GM18520 (cell line): Measurements from ENCODE around the gene CHFR.
"Not testable (repeated sequence)": the region's sequence is repeated elsewhere in the genome, so short reads cannot be mapped to it uniquely, and the experiment has no call there.

Experiments
- ATAC-seq: cut with Tn5 transposase; IDR thresholded peaks from one replicate; pipeline ENCODE4 v1.9.1; 2021; ENCODE audit not compliant: unreplicated experiment

CHFR gene

GRCh38 chr12:132881818-132882217, 5.6 kb downstream of the CHFR start:
- no peak for ATAC-seq

- not testable (repeated sequence) for ATAC-seq
Observed at GRCh38 chr12:132874620-132875019, 12.8 kb downstream of the CHFR start.

- ATAC-seq, result no peak
Observed at GRCh38 chr12:132874175-132874574, 13.2 kb downstream of the CHFR start.

- no peak for ATAC-seq
Observed at GRCh38 chr12:132873724-132874123, 13.7 kb downstream of the CHFR start.

GRCh38 chr12:132872975-132873421, 14.4 kb downstream of the CHFR start:
- ATAC-seq, result no peak

GRCh38 chr12:132872073-132872855, 15.1 kb downstream of the CHFR start:
- no peak for ATAC-seq

GRCh38 chr12:132869551-132869950, 17.9 kb downstream of the CHFR start:
- no peak for ATAC-seq

- no peak for ATAC-seq
Observed at GRCh38 chr12:132866251-132866828, 21.1 kb downstream of the CHFR start.

- ATAC-seq, result no peak
Observed at GRCh38 chr12:132861558-132861957, 25.8 kb downstream of the CHFR start.

GRCh38 chr12:132858718-132859266, 28.6 kb downstream of the CHFR start:
- no peak for ATAC-seq

GRCh38 chr12:132857019-132857418, 30.4 kb downstream of the CHFR start:
- not testable (repeated sequence) for ATAC-seq

GRCh38 chr12:132856581-132856980, 30.8 kb downstream of the CHFR start:
- ATAC-seq, result no peak

- not testable (repeated sequence) for ATAC-seq
Observed at GRCh38 chr12:132855211-132855610, 32.2 kb downstream of the CHFR start.

- no peak for ATAC-seq
Observed at GRCh38 chr12:132853285-132854092, 33.9 kb downstream of the CHFR start.

GRCh38 chr12:132852496-132852895, 34.9 kb downstream of the CHFR start:
- ATAC-seq, result no peak

- ATAC-seq, result no peak
Observed at GRCh38 chr12:132851465-132851864, 35.9 kb downstream of the CHFR start.

GRCh38 chr12:132850291-132850690, 37.1 kb downstream of the CHFR start:
- no peak for ATAC-seq

- no peak for ATAC-seq
Observed at GRCh38 chr12:132848521-132848920, 38.9 kb downstream of the CHFR start.

- ATAC-seq, result no peak
Observed at GRCh38 chr12:132847363-132848356, 39.7 kb downstream of the CHFR start.

- not testable (repeated sequence) for ATAC-seq
Observed at GRCh38 chr12:132844681-132845080, 42.7 kb downstream of the CHFR start.
